Hematopoietic multipotent progenitor cell (in vitro differentiated cells): ENCODE data around the gene PLCB4. TPM values are rescaled to one million over a fixed set of nuclear protein-coding genes. Genes with fewer than 3 reads are reported as not detected.
"Not testable (repeated sequence)": the region's sequence is repeated elsewhere in the genome, so short reads cannot be mapped to it uniquely, and the experiment has no call there.

Experiments used
- DNase-seq, 3 donors: peaks; one replicate each; pipeline ENCODE4 v3.0.0-alpha.2; 2011 to 2015; ENCODE audit warnings: low read depth in 2 of 3, low spot score in 2 of 3
- total RNA-seq: library from RNA; depleted of rRNA; stranded (reverse); fragments of >200 nt; gene quantifications from one replicate; pipeline ENCODE4 v1.2.3, GENCODE V29; 2012

Gene PLCB4
- total RNA-seq: 11.0 TPM

- DNase-seq: peak in 2 of 3 donors; percentile 58 to 65
Measured at GRCh38 chr20:9068841-9069663, at the start of gene PLCB4. TSS of gene PLCB4 (plus strand) at chr20:9069087. CDS start at chr20:9307815, 238,728 bp downstream.

- no peak for DNase-seq
Measured at GRCh38 chr20:9019833-9020232, 49.1 kb upstream of the PLCB4 start.

GRCh38 chr20:9021216-9021615, 47.7 kb upstream of the PLCB4 start:
- no peak for DNase-seq

GRCh38 chr20:9021699-9022098, 47.2 kb upstream of the PLCB4 start:
- no peak for DNase-seq

GRCh38 chr20:9022376-9022775, 46.5 kb upstream of the PLCB4 start:
- DNase-seq: no peak

GRCh38 chr20:9024606-9025005, 44.3 kb upstream of the PLCB4 start:
- no peak for DNase-seq

GRCh38 chr20:9025011-9025410, 43.9 kb upstream of the PLCB4 start:
- DNase-seq: no peak

- no peak for DNase-seq
Measured at GRCh38 chr20:9025643-9026042, 43.2 kb upstream of the PLCB4 start.

- DNase-seq: no peak
Measured at GRCh38 chr20:9027626-9028025, 41.3 kb upstream of the PLCB4 start.

- DNase-seq: no peak
Measured at GRCh38 chr20:9028419-9028818, 40.5 kb upstream of the PLCB4 start.

- DNase-seq: no peak
Measured at GRCh38 chr20:9031991-9032390, 36.9 kb upstream of the PLCB4 start.

- DNase-seq: no peak
Measured at GRCh38 chr20:9032758-9033157, 36.1 kb upstream of the PLCB4 start.

- DNase-seq: no peak
Measured at GRCh38 chr20:9035126-9035525, 33.8 kb upstream of the PLCB4 start.

- no peak for DNase-seq
Measured at GRCh38 chr20:9036593-9036992, 32.3 kb upstream of the PLCB4 start.

- no peak for DNase-seq
Measured at GRCh38 chr20:9038791-9039535, 29.9 kb upstream of the PLCB4 start.

- no peak for DNase-seq
Measured at GRCh38 chr20:9040863-9041524, 27.9 kb upstream of the PLCB4 start.

- no peak for DNase-seq
Measured at GRCh38 chr20:9043364-9043763, 25.5 kb upstream of the PLCB4 start.

GRCh38 chr20:9047928-9048327, 21.0 kb upstream of the PLCB4 start:
- not testable (repeated sequence) for DNase-seq

- DNase-seq: peak in 1 of 3 donors; percentile 51
Measured at GRCh38 chr20:9051508-9051907, 17.4 kb upstream of the PLCB4 start.

GRCh38 chr20:9052136-9052535, 16.8 kb upstream of the PLCB4 start:
- no peak for DNase-seq

- peak in 1 of 3 donors; percentile 81 for DNase-seq
Measured at GRCh38 chr20:9053108-9053507, 15.8 kb upstream of the PLCB4 start.
